ENCODE results near the gene MOB3B.

The MOB3B gene

DNA sequence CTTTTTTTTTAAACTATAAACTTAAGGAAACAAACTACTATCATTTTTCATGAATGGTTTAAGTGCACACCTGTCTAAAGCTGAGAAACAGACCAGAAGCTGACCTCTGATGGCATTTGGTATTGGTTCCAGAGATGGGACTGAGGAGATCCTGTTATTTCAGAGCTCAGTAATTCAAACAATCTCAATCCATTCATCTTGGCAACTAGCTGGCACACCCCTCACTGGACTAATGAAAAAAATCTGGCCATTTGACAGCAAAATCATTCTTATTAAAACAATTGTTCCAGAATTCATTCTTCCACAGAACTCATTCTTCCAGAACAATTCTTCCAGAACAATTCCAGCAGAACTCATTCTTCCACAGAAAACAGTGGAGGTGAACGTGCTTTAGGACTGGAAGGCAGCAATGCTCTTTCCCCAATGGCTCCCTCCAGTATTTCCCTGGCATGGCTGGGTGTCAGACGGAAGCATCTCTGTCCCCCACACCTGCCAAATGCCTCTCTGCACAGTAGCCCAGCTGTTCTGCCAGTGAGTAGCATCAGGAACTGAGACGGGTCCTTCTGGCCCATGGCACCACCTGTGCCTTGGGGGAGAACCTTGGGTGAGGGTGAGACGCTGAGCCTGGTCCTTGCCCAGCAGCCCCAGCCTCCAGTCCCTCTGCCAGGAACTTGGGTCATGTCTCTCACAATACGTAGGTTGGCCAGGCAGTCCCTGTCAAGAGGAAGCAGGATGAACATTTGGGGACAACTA, 145.2 kb downstream of the MOB3B start:
- no peak for DNase-seq

DNA sequence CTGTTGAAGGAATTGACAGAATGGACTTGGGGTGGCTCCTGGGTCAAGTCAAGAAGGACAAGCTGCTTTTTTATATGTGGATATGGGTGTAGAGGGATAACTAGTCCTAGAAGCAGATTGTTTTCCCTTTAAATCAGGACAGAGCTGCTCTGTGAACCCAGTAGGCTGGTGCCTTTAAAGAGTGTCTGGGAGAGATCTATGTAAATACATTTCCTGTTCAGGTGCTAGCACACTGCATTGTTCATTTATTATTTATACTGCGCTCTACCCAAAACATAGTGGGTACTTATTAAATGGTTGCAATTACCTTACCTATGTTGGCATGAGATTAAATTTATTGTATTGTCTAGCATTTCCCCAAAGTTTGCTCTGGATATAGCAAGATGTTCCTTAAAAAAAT, 146.1 kb downstream of the MOB3B start:
- DNase-seq: no peak

DNA sequence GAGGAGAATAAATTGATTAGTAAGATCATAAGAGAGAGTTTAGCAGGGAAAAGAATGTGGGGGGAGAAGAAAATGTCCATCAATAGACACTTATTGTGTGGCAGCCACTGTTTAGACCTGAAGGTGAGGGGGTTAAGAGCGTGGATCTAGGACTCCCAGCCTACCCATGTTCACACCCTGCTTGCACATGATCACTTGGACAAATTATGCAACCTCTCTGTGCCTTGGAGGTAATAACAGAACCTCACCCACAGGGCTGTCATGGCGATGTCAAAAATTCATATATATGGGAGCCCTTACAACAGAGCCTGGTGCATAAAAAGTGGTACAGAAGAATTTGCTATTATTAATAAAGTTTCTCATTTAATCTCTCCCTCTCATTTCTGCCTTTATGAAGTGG, 146.6 kb downstream of the MOB3B start:
- no peak for DNase-seq

DNA sequence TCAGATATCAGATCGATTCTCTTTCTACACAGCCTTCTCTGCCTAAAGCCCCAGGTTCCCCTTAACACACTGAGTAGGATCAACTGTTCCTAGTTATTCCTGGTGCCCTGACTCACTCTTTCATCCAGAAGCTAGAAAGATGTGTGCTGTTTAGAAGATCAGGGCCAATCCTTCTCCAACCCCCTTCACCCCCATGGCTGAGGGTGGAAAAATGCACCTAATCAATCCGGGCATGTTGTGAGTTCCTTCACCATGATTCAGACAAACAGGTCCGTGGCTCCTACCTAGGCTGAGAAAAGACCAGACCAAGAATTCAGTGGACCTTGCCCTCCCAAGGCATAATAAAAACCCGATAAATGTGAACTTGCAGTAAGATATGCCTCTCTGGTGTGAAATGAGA, 147.3 kb downstream of the MOB3B start:
- no peak for DNase-seq

DNA sequence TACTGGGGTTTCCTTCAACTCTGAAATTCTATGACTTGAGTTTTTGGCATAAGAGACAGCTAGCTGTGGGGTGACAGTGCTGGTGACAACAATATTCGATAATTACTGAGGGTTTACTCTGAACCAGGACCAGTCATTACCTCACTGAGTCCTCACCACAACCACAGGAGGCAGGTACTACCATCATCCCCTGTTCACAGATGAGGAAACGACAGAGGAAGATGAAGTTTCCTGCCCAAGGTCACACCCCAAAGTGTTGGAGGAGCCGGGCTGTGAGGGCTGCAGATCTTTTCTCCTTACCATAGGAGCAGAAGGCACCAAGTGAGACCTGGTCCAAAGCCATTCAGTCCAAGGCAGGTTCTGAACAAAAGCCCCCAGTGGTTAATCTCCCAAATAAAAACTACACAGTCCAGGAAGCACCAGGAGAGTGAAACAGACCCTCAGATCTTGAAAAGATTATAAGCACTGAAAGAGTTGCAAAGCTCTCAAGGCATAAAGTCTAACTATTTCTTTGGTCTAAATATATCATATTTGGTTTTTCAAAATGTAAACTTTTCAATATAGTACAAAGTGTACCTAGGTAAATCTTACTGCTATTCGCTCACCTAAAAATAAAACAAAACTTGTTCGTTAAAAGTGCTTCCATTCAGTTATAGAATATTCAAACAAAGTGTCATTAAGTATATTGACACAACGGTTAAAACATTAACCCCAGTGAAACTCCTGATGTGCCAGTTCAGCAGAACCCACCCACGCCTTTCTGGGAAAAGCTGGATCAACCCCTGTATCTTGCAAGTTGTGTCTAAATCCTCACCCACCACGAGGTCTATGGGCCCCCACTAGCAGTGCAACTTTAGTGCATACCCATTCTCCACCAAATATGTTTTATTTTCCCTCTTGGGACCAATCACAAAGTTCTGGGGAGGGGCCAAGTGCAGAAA, 150.0 kb downstream of the MOB3B start:
- no peak for DNase-seq

DNA sequence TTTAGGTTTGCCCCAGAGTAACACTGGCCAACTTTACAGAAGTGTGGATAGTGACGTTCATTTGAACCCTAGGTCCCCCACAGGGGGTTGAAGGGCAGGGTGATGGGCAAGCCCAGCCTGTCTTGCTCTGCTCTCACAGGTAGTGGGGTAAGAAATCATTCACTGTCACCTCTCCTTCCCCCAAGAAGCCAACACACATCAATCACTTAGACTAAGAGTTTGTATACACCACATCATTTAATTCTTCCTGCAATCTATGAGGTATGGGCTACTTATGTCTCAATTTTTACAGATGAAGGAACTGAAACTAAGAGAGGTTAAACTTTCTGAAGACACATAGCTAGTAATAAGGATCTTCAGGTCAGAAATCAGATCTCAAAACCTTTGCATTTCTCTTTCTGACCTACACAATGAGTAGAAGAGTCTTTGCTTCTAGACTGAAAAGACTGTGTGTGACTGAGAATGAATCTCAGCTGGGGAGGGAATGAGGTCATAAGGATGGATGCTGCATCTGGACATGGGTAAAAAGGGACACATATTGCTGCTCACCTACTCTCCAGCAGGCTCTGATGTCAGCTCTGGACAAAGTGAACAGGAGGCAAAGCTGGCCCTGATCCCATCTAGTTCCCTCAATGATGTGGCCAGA, 151.7 kb downstream of the MOB3B start:
- DNase-seq: no peak

DNA sequence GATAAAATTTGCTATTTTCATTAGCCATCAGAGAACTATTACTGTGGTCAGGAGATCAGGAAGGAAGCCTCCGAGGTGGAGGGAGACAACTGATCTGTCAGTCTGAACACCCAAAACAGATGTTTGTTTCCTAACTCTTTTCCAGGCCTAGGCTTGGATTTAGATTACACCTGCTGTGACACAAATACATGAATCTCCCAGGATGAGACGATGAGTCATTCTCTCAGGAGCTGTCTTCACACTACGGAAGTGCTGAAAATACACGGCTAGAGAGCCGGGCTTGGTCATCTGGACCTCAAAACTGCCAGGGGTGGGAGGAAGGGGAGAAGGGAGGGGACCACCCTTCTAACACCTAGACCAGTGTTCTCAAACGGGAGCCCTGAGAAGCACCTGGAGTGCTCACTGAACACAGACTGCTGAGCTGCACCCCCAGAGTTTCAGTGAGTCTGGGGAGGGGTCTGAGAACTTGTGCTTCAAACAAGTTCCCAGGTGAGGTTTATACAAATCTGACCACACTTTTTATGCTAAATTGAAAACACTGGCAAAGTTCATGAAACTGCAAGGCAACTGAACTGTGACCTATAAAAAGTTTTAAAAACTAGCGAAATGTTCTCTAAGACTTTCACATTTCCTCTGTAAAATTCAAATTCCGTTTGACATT, 152.3 kb downstream of the MOB3B start:
- DNase-seq: no peak

DNA sequence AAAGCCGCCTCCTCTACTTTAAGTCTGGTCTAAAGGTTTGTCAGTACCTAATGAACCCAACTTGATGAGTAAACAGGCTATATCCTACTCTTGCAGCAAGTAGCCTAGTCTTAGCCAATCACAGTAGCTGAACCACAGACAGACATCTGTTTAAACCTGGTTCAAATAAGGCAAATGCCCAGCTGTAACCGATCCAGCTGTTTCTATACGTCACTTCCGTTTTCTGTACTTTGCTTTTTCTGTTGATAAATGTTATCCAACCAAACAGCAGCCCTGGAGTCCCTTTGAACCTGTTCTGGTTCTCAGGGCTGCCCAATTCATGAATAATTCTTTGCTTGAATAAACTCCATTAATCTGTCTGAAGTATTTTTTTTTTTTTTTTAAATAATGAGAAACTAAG, 155.8 kb downstream of the MOB3B start:
- no peak for DNase-seq

DNA sequence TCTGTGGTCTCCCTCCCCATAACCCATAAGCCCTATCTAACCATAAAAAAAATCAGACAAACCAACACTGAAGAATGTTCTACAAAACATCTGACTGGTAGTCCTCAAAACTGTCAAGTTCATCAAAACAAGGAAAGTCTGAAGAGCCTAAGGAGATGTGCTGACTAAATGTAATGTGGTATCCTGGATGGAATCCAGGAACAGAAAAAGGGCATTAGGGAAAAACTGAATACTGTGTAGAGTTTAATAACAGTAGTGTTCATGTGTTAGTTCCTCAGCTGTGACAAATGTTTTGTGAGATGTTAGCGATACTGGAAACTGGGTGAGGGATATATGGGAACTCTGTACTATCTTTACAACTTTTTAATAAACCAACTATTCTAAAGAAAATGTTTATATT, 157.0 kb downstream of the MOB3B start:
- no peak for DNase-seq

DNA sequence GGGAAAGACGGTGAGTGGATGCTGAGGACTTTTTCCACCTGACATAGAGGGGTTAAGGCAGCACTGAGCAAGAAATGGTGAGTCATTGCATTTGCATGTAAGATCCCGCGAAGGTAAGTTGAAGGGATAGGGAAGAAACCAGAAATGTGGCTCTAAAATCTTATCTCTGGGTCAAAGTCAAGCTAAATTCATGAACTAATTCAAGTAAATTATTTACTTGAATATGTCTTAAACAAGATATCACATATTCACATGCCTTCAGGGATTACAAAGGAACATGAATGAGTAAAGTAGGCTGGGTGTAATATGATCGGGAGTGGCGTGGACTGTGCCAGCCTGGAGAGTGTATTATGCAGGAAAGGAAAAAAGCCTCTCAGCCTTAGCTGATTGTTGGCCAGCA, 158.2 kb downstream of the MOB3B start:
- DNase-seq: no peak

DNA sequence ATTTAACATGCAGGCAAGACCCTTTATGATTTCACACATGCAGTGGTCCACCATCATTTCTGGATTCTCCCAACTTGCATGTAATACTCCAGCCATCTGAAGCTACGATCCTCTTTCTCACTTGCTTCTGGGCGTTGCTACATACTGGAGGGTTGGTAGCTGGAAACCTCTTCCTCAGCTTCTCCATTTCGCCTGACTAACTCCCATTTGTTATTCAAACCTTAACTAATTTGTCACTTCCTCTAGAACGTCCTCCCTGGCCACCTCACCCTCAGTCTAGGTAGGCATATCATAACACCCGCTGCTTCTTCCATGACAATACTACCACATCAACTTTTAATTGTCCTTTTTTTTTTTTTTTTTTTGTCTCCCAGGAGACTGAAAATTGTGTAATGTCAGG, 160.0 kb downstream of the MOB3B start:
- DNase-seq: no peak

DNA sequence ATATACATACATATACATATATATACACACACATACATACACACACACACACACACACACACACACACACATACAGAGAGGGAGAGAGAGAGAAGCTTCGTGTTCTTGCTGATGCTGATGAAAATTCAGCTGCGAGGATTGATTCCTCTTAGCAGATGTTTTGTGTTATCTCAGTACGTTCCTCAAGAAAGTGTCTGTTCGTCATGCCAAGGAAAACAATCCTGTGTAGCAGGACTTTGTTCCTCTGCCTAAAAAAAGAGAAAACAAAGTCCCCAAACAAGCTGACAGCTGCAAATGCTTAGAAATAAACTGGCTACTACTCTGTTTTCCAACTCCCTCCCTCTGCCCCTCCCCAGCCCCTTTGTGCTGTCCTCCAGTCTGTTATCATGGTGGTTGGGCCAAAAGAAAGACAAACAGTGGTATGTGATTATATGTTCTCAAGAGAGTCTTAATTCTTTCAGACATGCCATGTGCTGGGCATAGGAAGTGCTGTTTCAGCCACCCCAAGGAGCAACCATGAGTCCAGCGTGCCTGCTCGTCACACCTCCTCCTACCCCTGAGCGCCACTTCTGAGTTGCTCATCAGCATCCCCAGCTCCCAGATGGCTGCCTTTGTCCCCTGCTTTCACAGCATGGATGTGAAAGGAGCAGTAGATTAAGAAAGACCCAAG, 161.2 kb downstream of the MOB3B start:
- no peak for DNase-seq

DNA sequence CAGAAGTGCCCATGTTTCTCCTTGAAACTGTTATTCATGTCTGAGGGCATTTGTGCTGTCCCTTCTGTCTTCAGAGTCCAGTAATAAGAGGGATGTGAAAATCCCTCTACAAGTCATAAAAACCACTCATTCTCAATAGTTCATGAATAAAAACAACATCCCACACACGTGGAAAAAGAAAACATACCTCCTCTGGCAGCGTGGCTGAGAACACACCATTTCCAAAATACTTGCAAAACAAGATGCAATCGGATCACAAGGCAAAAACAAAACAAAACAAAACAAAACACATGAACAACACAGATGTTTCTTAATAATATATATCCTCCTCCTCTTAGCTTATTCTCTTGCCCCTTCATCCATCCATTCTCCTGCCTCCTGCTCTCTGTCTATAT, 161.7 kb downstream of the MOB3B start:
- DNase-seq: no peak

DNA sequence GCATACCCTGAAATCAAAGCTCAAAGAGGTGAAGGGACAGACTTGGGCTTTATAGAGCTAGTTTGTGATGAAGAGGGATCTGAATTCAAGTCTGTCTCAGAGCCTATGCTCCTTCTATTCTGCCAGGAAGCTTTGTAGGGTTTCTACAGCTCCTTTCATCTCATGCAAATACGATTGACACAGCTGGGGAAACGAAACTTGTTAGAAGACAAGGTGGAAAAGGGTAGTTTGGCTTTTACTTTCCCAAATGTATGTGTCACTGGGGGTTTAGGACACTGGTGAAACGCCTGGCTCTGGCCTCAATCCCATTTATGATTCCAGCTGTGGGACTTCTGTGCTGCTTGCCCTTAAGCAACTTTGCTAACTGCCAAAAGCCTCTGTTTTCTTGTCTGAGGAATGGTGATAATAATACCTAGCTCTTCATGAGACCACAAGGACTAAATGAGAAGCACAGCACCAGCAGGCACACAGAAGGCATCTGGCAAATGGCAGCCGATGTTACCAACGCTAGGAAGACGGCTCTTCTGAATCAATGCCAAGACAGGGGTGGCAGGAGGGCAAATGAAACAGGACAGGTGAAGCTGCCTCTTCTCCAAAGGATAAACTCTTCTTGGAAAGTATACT, 162.3 kb downstream of the MOB3B start:
- no peak for DNase-seq

DNA sequence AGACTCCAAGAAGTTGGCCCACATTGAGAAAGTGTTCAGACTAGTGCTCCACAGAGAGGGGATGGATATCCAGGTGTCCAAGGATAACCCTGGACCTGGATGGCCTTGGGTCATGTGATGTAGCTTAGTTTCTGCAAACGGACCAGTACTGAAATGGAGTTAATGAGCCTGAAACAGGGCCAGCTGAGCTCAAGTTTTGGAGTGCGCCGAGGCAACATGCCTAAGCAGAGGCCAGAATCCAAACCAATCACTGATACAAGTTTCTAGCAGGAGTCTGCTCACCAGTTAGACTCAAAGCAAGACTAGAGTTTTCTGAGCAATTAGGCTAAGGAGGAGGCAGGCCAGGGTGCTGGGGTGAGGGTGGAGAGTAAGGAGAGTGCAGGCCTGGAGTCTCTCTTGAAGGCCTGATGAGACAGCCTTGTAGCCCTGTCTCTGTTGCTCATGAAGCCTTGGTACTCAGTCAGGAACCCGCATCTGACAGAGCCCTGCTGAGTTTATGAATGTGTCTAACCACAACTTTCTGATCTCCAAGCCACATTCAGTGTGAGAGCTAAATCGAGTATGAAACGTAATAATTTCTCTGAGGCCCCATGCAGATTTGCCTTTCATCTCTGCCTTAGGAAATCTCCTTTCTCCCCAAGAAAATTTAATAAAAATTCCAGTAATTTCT, 163.8 kb downstream of the MOB3B start:
- DNase-seq: no peak

DNA sequence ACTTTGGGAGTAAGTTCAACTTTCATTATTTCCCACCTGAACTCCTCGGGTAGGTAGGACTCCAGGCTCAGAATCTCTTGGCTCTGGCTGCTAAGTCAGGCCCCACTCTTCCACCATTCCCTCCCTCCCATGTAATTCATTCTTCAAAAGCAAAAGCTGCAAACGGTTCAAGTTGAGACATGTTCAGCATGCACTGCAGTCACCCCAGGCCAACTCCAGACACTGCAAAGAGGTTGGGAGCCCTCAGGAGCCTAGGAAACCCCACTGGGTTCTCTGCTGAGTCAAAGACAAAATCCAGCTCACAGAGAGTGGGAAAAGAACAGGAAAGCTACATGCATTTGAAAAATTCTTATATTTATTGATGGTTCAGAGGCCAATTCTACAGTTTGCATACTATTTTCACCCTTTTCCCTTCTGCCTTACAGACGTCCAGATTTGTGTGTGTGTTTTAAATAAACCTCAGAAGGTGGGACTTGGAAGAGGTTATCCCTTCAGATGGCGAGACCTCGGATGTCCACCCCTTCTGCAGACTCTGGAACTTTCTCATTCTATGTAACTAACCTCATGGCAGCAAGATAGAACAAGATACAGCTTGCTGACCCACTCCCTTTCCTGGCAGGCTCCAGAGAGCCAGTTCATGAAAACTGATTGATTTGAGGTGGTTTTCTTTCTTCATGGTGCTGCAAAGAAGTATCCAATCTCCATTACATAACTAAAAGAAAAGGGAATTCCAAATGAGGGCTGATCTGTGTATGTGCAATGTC, 167.0 kb downstream of the MOB3B start:
- no peak for DNase-seq

DNA sequence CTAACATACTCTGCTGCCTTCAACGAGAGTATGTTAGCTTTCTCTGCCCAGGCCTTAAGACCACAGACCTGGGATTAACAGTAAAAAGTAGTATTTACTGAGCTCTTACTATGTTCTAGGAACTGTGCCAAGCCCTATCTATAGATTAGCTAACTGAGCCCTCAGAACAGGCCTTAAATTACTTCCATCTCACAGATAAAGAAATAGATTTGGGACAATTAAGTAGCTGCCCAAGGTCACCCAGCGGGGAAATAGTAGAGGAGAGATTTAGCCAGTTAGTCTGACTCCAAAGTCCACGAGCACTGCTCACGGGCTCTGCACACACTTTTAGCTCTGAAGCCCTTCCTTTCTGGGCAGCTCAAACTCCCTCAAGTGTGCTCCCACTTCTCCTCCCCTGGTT, 168.1 kb downstream of the MOB3B start:
- no peak for DNase-seq

DNA sequence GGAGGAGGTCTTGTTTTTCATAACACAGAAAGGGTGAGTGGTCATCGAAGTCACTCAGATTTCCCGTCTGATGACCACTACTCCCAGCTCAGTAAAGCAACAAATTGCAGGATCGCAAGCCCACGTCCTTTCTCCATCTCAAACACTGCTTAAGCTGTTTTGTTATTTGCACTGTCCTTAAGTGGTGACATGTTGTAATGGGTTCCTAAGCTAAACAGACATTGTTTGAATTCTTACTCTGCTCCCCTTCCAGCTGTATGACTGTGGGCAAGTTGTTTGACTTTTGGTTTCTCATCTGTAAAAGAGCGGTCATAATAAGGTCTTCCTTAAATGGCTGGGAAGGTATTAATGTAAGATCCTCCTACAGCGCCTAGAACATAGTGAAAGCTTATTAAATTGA, 169.9 kb downstream of the MOB3B start:
- DNase-seq: no peak

DNA sequence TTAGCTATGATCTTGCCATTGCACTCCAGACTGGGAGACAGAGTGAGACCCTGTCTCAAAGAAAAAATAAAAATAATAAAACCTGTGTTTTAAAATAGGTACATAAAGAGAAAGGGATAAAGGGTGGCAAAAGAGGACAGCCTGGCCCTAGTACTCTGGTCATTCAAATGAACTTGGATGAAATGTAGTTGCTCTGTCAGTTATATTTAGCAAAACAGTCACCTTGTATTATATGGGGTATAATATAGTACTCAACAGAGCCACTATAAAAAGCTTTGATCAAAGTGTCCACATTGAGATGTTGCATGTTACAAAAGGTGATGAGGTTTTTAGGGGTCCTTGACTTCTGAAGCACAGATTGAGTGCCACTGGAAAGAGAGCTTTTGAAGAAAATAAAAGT, 171.6 kb downstream of the MOB3B start:
- no peak for DNase-seq

DNA sequence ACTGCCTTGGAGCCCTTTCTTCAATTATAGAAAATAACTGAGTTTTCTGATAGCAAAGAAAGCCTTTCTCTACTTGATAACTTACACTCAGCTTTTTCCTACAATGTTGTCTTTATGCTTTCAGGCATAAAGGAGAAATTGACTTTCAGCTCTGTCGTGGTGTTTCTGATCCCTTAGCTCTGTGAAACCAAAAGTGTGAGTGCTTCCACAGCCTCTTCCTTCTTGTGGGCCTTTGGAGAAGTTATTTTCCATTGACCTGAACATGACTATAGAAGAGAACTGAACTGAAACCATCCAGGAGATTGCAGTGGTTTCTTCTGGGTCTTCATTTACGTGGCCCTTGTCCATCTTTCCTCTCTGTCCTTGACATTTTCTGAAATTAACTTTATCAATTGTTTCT, 173.2 kb downstream of the MOB3B start:
- no peak for DNase-seq

DNA sequence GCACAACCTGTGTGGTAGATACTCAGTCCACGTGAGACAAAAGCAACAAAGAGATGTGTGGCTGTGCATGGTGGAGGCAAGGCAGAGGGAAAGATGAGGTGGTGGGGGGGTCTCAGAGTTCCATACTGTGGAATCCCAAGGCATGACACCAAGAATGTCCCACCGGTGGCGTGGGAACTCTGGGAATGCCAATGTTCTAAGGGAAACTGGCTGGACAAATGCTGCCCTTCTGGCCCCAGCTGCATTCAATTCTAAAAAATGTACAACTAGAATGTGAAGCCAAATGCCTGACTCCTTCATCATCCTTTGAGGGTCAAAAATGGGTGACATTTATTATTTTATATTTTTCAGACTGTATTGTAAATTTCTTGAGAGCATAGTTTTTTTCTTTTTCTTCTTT, 174.4 kb downstream of the MOB3B start:
- DNase-seq: no peak

All from NCI-H1930 (cell line).